HepG2 (cell line): Measurements from ENCODE around the gene DLEC1. TPM values are rescaled to one million over a fixed set of nuclear protein-coding genes. Genes with fewer than 3 reads are reported as not detected.

Experiments
- ATAC-seq: fragments of 200-7000 bp; cut with Tn5 transposase; 3 replicates; pipeline ENCODE4 v1.9.1; 2020; ENCODE audit warnings: mild to moderate bottlenecking, moderate library complexity
- BruUV-seq: library from RNA; stranded (reverse); fragments of 400-500 nt; replicated peaks from 2 replicates; lab custom pipeline; 2021; lab: Mats Ljungman, UMichigan
- CTCF ChIA-PET: fragments of 300-600 bp; formaldehyde crosslinking; extraction: SDS; loops from one replicate; lab custom pipeline; 2021; ENCODE audit warnings: low total read pairs, inconsistent platforms, low intra/inter-chr PET ratio; lab: Yijun Ruan, JAX
- POLR2A ChIA-PET: fragments of 350-600 bp; sonication (Branson Sonifier 250); formaldehyde crosslinking; loops from one replicate; lab custom pipeline; 2020; ENCODE audit warnings: antibody characterized with exemption, inconsistent platforms; lab: Yijun Ruan, JAX
- DNase-seq: peaks from one replicate; pipeline ENCODE4 v3.0.0-alpha.2; 2015; ENCODE audit warnings: low spot score
- FAIRE-seq: peaks from 3 replicates; lab custom pipeline; 2011; peaks lifted over from hg19 to GRCh38; lab: Jason Lieb, UNC
- H2AFZ ChIP-seq: one replicate; pipeline ENCODE4 v1.6.1; 2011; ENCODE audit warnings: low read length, inconsistent platforms
- H3K27ac ChIP-seq: fragments of 300-600 bp; 3 replicates; pipeline ENCODE4 v1.8.0; 2011; ENCODE audit warnings: mixed run types, mild to moderate bottlenecking, mixed read lengths, low read length, inconsistent platforms; ENCODE audit not compliant: insufficient read depth; ENCODE audit errors: extremely low read length
- H3K27me3 ChIP-seq, 2 experiments: fragments of 200-600 bp in 1 of 2; 2 replicates in 1 of 2; 3 replicates in 1 of 2; pipeline versions ENCODE4 v1.6.0 to v1.8.0; 2011; ENCODE audit warnings: low read length in 2 of 2, mild to moderate bottlenecking in 2 of 2, moderate library complexity in 2 of 2, inconsistent platforms in 1 of 2; ENCODE audit not compliant: insufficient read depth in 2 of 2, control insufficient read depth in 1 of 2
- H3K36me3 ChIP-seq, 2 experiments: fragments of 200-600 bp in 1 of 2; replicated peaks in 1 of 2; 2 replicates in 1 of 2; 3 replicates in 1 of 2; pipeline versions ENCODE4 v1.5.1 to v1.8.0; 2011; ENCODE audit warnings: low read length in 2 of 2, inconsistent platforms in 1 of 2; ENCODE audit not compliant: insufficient read depth in 2 of 2, control insufficient read depth in 1 of 2
- H3K4me1 ChIP-seq: 2 replicates; pipeline ENCODE4 v1.5.1; 2012; ENCODE audit warnings: low read length, inconsistent platforms; ENCODE audit not compliant: insufficient read depth
- H3K4me2 ChIP-seq: 2 replicates; pipeline ENCODE4 v1.6.0; 2011; ENCODE audit warnings: low read depth, low read length, inconsistent platforms
- H3K4me3 ChIP-seq, 3 experiments: fragments of 200-600 bp in 1 of 3; sonication (generic), shearing (Covaris generic) in 1 of 3; replicated peaks in 1 of 3; 2 replicates each; pipeline ENCODE4 v1.5.1; 2011 to 2016; ENCODE audit warnings: low read length in 3 of 3, inconsistent platforms in 2 of 3, low read depth in 2 of 3, mild to moderate bottlenecking in 2 of 3, control low read depth in 1 of 3, mixed read lengths in 1 of 3; ENCODE audit not compliant: insufficient read depth in 1 of 3
- H3K79me2 ChIP-seq: one replicate; pipeline ENCODE4 v1.6.1; 2011; ENCODE audit warnings: low read length, inconsistent platforms; ENCODE audit not compliant: insufficient read depth
- H3K9ac ChIP-seq: 2 replicates; pipeline ENCODE4 v1.6.0; 2011; ENCODE audit warnings: mild to moderate bottlenecking, low read depth, low read length, inconsistent platforms; ENCODE audit not compliant: insufficient read depth
- H3K9me3 ChIP-seq: 2 replicates; pipeline ENCODE4 v1.5.1; 2012; ENCODE audit warnings: mild to moderate bottlenecking, low read length
- H4K20me1 ChIP-seq: 2 replicates; pipeline ENCODE4 v1.6.0; 2011; ENCODE audit warnings: inconsistent platforms, mild to moderate bottlenecking, low read length, moderate library complexity; ENCODE audit not compliant: insufficient read depth
- ADNP ChIP-seq: sonication (generic); formaldehyde crosslinking; IDR thresholded peaks from 2 replicates; pipeline ENCODE4 v1.4.0; 2020; ENCODE audit warnings: missing genetic modification reagents
- GLI4 ChIP-seq: sonication (generic); formaldehyde crosslinking; IDR thresholded peaks from 2 replicates; pipeline ENCODE4 v1.5.1; 2020; ENCODE audit warnings: missing genetic modification reagents, mild to moderate bottlenecking, moderate library complexity, borderline replicate concordance
- HDAC2 ChIP-seq: sonication (generic); formaldehyde crosslinking; IDR thresholded peaks from 2 replicates; pipeline ENCODE4 v1.4.0; 2020; ENCODE audit warnings: missing genetic modification reagents
- ISX ChIP-seq: sonication (generic); formaldehyde crosslinking; conservative IDR thresholded peaks from 2 replicates; pipeline ENCODE4 v1.5.0; 2020; ENCODE audit warnings: missing genetic modification reagents
- MAFF ChIP-seq: IDR thresholded peaks from 2 replicates; pipeline ENCODE4 v1.6.1; 2011; ENCODE audit warnings: low read depth, low read length, improper control_type of control experiment
- RARA ChIP-seq: IDR thresholded peaks from 2 replicates; pipeline ENCODE4 v1.6.1; 2016; ENCODE audit warnings: missing genetic modification reagents, missing compliant biosample characterization
- SALL1 ChIP-seq: sonication (generic); formaldehyde crosslinking; IDR thresholded peaks from 2 replicates; pipeline ENCODE4 v1.8.0; 2022; ENCODE audit warnings: mild to moderate bottlenecking, missing genetic modification reagents
- SMARCE1 ChIP-seq: fragments of 450-650 bp; IDR thresholded peaks from 2 replicates; pipeline ENCODE4 v1.6.1; 2017; ENCODE audit warnings: borderline replicate concordance
- SP2 ChIP-seq: sonication (generic); formaldehyde crosslinking; IDR thresholded peaks from 2 replicates; pipeline ENCODE4 v1.5.1; 2020; ENCODE audit warnings: mild to moderate bottlenecking, missing genetic modification reagents
- SRSF1 ChIP-seq: fragments of 200-400 bp; formaldehyde crosslinking; optimal IDR thresholded peaks from 2 replicates; pipeline ENCODE3; 2017; ENCODE audit warnings: mild to moderate bottlenecking, low read depth, low read length, moderate library complexity
- YEATS4 ChIP-seq: sonication (generic); formaldehyde crosslinking; IDR thresholded peaks from 2 replicates; pipeline ENCODE4 v1.4.0; 2020; ENCODE audit warnings: missing genetic modification reagents, borderline replicate concordance
- ZNF30 ChIP-seq: sonication (generic); formaldehyde crosslinking; IDR thresholded peaks from 2 replicates; pipeline ENCODE4 v1.5.0; 2020; ENCODE audit warnings: mild to moderate bottlenecking, missing genetic modification reagents
- ZNF350 ChIP-seq: sonication (generic); formaldehyde crosslinking; IDR thresholded peaks from 2 replicates; pipeline ENCODE4 v1.4.0; 2020; ENCODE audit warnings: mild to moderate bottlenecking, low read depth, missing genetic modification reagents, borderline replicate concordance
- ZNF75D ChIP-seq: sonication (generic); formaldehyde crosslinking; IDR thresholded peaks from 2 replicates; pipeline ENCODE4 v1.8.1; 2023; ENCODE audit warnings: missing genetic modification reagents, mild to moderate bottlenecking, borderline replicate concordance
- ZNF816 ChIP-seq: sonication (generic); formaldehyde crosslinking; IDR thresholded peaks from 2 replicates; pipeline ENCODE4 v1.8.0; 2022; ENCODE audit warnings: missing genetic modification reagents, mild to moderate bottlenecking, borderline replicate concordance
- ZSCAN20 ChIP-seq: sonication (generic); formaldehyde crosslinking; IDR thresholded peaks from 2 replicates; pipeline ENCODE4 v1.4.0; 2020; ENCODE audit warnings: missing genetic modification reagents, mild to moderate bottlenecking, borderline replicate concordance
- WGBS: methylation state at CpG from one replicate; pipeline ENCODE4 v1.1.6; 2017; ENCODE audit warnings: low lambda C conversion rate; 5-methylcytosine and 5-hydroxymethylcytosine counted together
- in situ Hi-C: cut with HindIII; loops from 2 replicates; pipeline ENCODE4 v1.10.0; 2017; ENCODE audit warnings: low pct_unique_long_range_greater_than_20kb; ENCODE audit not compliant: extremely low pct_ligation_motif_present
- intact Hi-C: fragments of 100-400 bp; cut with micrococcal nuclease; formaldehyde crosslinking; loops from one replicate; pipeline ENCODE4 v1.10.0; 2022; ENCODE audit not compliant: unreplicated experiment
- polyA plus RNA-seq, 8 experiments: library from polyadenylated mRNA; depleted of rRNA in 3 of 8; stranded (reverse) in 7 of 8; unstranded in 1 of 8; fragments of >200 nt; fragmentation: Illumina TruSeq in 4 of 8; extraction: Trizol in 4 of 8; gene quantifications; 2 replicates each; pipeline versions ENCODE4 v1.2.1 to v1.2.3, GENCODE V29; 2011 to 2016; ENCODE audit warnings: low read depth in 4 of 8, missing spikeins in 1 of 8, mixed read lengths in 1 of 8; ENCODE audit not compliant: insufficient read depth in 1 of 8
- total RNA-seq, 5 experiments: library from RNA; depleted of rRNA; stranded (reverse); fragments of >200 nt; fragmentation: Illumina TruSeq; extraction: Trizol; gene quantifications; 2 replicates each; pipeline ENCODE4 v1.2.3, GENCODE V29; 2016; ENCODE audit warnings: low read depth in 1 of 5
- TF ChIP-seq, protein P1 (sequence below): sonication (generic); formaldehyde crosslinking; IDR thresholded peaks from 2 replicates; pipeline ENCODE4 v1.9.0; 2021; ENCODE audit warnings: missing genetic modification reagents, mild to moderate bottlenecking, borderline replicate concordance
- TF ChIP-seq, protein P2 (sequence below): IDR thresholded peaks from 2 replicates; pipeline ENCODE4 v1.6.1; 2012; ENCODE audit warnings: inconsistent platforms
- TF ChIP-seq, protein P3 (sequence below): sonication (generic); formaldehyde crosslinking; IDR thresholded peaks from 2 replicates; pipeline ENCODE4 v1.8.0; 2022; ENCODE audit warnings: missing genetic modification reagents, mild to moderate bottlenecking, inconsistent platforms, borderline replicate concordance

DLEC1 gene
- total and polyA plus RNA-seq, 2 of the 13 experiments (the other 11 are each of a cell fraction or from before 2014, with no cell fraction given): 0.09 TPM; not detected in 1

DNA sequence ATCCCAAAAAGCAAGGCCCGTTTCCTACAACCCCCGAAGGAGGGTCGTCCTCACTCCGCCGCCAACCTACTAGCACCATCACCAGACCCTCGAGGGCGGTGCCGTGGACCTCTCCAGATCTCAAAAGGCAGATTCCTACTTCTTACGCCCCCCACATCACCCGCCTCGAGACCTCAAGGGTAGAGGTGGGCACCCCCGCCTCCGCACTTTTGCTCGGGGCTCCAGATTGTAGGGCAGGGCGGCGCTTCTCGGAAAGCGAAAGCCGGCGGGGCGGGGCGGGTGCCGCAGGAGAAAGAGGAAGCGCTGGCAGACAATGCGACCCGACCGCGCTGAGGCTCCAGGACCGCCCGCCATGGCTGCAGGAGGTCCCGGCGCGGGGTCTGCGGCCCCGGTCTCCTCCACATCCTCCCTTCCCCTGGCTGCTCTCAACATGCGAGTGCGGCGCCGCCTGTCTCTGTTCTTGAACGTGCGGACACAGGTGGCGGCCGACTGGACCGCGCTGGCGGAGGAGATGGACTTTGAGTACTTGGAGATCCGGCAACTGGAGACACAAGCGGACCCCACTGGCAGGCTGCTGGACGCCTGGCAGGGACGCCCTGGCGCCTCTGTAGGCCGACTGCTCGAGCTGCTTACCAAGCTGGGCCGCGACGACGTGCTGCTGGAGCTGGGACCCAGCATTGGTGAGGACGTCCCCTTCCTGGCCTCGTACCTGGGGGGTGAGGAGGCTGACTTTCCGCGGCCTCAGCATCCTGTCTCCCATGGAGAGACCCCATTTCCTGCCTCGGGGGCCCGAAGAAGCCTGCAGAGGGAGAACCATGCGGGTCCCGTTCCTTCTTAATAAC, 99.6 kb downstream of the DLEC1 start, which contains the start of gene MYD88:
Gene MYD88 (plus strand): TSS at position 313 of the 842 bp plus-strand sequence. CDS start 40 bp downstream, at position 353.
- Histone ChIP-seq H3K4me2 (peak within 1 kb of the TSS; percentile 98), H3K9me3 (no peaks in the 10 kb centered on the region), H3K79me2 (peaks cover 44% of the 10 kb centered on the region), H3K9ac (peak within 1 kb of the TSS; percentile 85), H3K4me1 (peaks cover 41% of the 10 kb centered on the region), H3K4me3 (peak within 1 kb of the TSS; percentile 59 to 96 (median 88)), H3K27me3 (no peaks in the 10 kb centered on the region; a peak in 1 of 5 replicates), H3K27ac (peak within 1 kb of the TSS; percentile 75), H2AFZ (peak within 1 kb of the TSS; percentile 28), H3K36me3 (peaks cover 2 to 18% of the 10 kb centered on the region in 2 experiments; a peak in 3 of 5 replicates), H4K20me1 (no peaks in the 10 kb centered on the region)
- intact Hi-C loops: loop anchor here (2.0 to 10.0 kb wide), 2 partner anchors 26 to 106 kb away; partner anchors contain the start of gene OXSR1
- WGBS: 2% methylated on average over 8 of the region's 65 CpGs
- peak; percentile 55 for ATAC-seq
- CTCF ChIA-PET: no interaction called here
- DNase-seq: peak; percentile 63
- POLR2A ChIA-PET: interaction anchor here (0.8 to 7.0 kb wide), 5 partner anchors 8 to 44 kb away, joined by 3 to 179 read pairs (median 5); partner anchors contain the start of gene OXSR1
- in situ Hi-C loops: loop anchor here (25.0 kb wide), 1 partner anchor 324 kb away; the partner anchor contains the start of gene ACVR2B
- FAIRE-seq: no peak
- no TSS peak for BruUV-seq
- no peak for TF ChIP-seq ZNF75D (CRISPR knock-in tag)
- TF ChIP-seq, protein P1, sequence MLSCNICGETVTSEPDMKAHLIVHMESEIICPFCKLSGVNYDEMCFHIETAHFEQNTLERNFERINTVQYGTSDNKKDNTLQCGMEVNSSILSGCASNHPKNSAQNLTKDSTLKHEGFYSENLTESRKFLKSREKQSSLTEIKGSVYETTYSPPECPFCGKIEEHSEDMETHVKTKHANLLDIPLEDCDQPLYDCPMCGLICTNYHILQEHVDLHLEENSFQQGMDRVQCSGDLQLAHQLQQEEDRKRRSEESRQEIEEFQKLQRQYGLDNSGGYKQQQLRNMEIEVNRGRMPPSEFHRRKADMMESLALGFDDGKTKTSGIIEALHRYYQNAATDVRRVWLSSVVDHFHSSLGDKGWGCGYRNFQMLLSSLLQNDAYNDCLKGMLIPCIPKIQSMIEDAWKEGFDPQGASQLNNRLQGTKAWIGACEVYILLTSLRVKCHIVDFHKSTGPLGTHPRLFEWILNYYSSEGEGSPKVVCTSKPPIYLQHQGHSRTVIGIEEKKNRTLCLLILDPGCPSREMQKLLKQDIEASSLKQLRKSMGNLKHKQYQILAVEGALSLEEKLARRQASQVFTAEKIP: no peak
- no peak for TF ChIP-seq GLI4 (CRISPR knock-in tag)
- TF ChIP-seq SALL1: peak; percentile 64; the same call in 1 of the 2 replicates
- peak; percentile 72 for TF ChIP-seq HDAC2
- TF ChIP-seq ZSCAN20 (CRISPR knock-in tag): 0 out of 2 replicates have a peak, but pooled peaks have one; percentile 33
- no peak; the same call in 1 of the 2 replicates for TF ChIP-seq ISX (CRISPR knock-in tag)
- TF ChIP-seq ZNF816 (CRISPR knock-in tag): no peak
- TF ChIP-seq, protein P2, sequence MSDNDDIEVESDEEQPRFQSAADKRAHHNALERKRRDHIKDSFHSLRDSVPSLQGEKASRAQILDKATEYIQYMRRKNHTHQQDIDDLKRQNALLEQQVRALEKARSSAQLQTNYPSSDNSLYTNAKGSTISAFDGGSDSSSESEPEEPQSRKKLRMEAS: no peak
- TF ChIP-seq ADNP (CRISPR knock-in tag): no peak
- peak; percentile 87; the same call in 1 of the 2 replicates for TF ChIP-seq YEATS4
- TF ChIP-seq SMARCE1: no peak
- TF ChIP-seq, protein P3, sequence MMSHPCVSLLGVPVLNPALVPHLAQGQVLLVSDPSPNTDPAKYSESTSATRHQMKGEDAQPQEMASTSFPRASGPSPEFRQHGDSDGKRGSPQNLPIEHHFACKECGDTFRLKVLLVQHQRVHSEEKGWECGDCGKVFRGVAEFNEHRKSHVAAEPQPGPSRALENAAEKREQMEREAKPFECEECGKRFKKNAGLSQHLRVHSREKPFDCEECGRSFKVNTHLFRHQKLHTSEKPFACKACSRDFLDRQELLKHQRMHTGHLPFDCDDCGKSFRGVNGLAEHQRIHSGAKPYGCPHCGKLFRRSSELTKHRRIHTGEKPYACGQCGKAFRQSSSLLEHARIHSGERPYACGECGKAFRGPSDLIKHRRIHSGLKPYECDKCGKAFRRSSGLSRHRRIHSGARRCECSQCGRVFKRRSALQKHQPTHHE (CRISPR knock-in tag): no peak
- no peak for TF ChIP-seq ZNF30
- TF ChIP-seq ZNF350 (CRISPR knock-in tag): peak; percentile 90
- peak; percentile 11; the same call in 1 of the 2 replicates for TF ChIP-seq SP2 (CRISPR knock-in tag)
- no peak for TF ChIP-seq SRSF1
- TF ChIP-seq RARA (CRISPR knock-in tag): peak; percentile 12; the same call in 1 of the 2 replicates
- TF ChIP-seq MAFF: no peak
